Superior temporal gyrus (tissue), 1 donor: ENCODE data around the gene CEP76.

Experiments
- DNase-seq: peaks from one replicate; pipeline ENCODE4 v3.0.0-alpha.2; 2016; ENCODE audit errors: extremely low spot score

Gene CEP76

GRCh38 chr18:12702221-12703095, at the start of gene CEP76, which contains the start of gene PSMG2:
Gene CEP76, minus strand, starts transcription at chr18:12702723. Its CDS starts 175 bp downstream, at chr18:12702548.
Gene PSMG2, plus strand, starts transcription at chr18:12703042. Its CDS starts 66 bp downstream, at chr18:12703108.
- peak; percentile 81 for DNase-seq

GRCh38 chr18:12751891-12752290, 49.4 kb upstream of the CEP76 start:
- no peak for DNase-seq

- DNase-seq = no peak
Measured at GRCh38 chr18:12751503-12751884, 49.0 kb upstream of the CEP76 start.

GRCh38 chr18:12750715-12751502, 48.4 kb upstream of the CEP76 start:
- DNase-seq = no peak

GRCh38 chr18:12750076-12750714, 47.7 kb upstream of the CEP76 start:
- DNase-seq = no peak

- no peak for DNase-seq
Measured at GRCh38 chr18:12749121-12749520, 46.6 kb upstream of the CEP76 start.

GRCh38 chr18:12748671-12749070, 46.1 kb upstream of the CEP76 start:
- no peak for DNase-seq

- no peak for DNase-seq
Measured at GRCh38 chr18:12747530-12748315, 45.2 kb upstream of the CEP76 start.

GRCh38 chr18:12745095-12745795, 42.7 kb upstream of the CEP76 start:
- DNase-seq = no peak

GRCh38 chr18:12744103-12744502, 41.6 kb upstream of the CEP76 start:
- DNase-seq = peak; percentile 82

GRCh38 chr18:12742453-12742852, 39.9 kb upstream of the CEP76 start:
- no peak for DNase-seq

GRCh38 chr18:12741351-12741750, 38.8 kb upstream of the CEP76 start:
- DNase-seq = no peak

GRCh38 chr18:12737243-12737902, 34.9 kb upstream of the CEP76 start:
- DNase-seq = no peak

- peak; percentile 96 for DNase-seq
Measured at GRCh38 chr18:12726774-12727550, 24.4 kb upstream of the CEP76 start.

- no peak for DNase-seq
Measured at GRCh38 chr18:12726331-12726730, 23.8 kb upstream of the CEP76 start.

GRCh38 chr18:12722731-12723130, 20.2 kb upstream of the CEP76 start:
- no peak for DNase-seq

GRCh38 chr18:12721495-12722275, 19.2 kb upstream of the CEP76 start:
- DNase-seq = no peak

- DNase-seq = no peak
Measured at GRCh38 chr18:12711446-12711845, 8.9 kb upstream of the CEP76 start.

- no peak for DNase-seq
Measured at GRCh38 chr18:12703664-12704063, 1.1 kb upstream of the CEP76 start.
